Measurements from ENCODE around the gene SHE.
A peak's percentile ranks its signal among the peaks of the same experiment; 100 is the strongest.

Gene SHE

GRCh38 chr1:154476791-154477190 is 25.4 kb downstream of the SHE start:
- DNase-seq, result no peak

GRCh38 chr1:154474802-154475201 is 27.4 kb downstream of the SHE start:
- DNase-seq, result no peak

- no peak for DNase-seq
Measured at GRCh38 chr1:154471304-154471703, 30.9 kb downstream of the SHE start.

GRCh38 chr1:154469844-154470560 is 32.2 kb downstream of the SHE start:
- DNase-seq, result no peak

GRCh38 chr1:154468535-154469250 is 33.5 kb downstream of the SHE start:
- no peak for DNase-seq

- no peak for DNase-seq
Measured at GRCh38 chr1:154467434-154468102, 34.6 kb downstream of the SHE start.

GRCh38 chr1:154466921-154467417 is 35.2 kb downstream of the SHE start:
- no peak for DNase-seq

GRCh38 chr1:154466206-154466605 is 36.0 kb downstream of the SHE start:
- DNase-seq, result no peak

GRCh38 chr1:154465621-154466195 is 36.5 kb downstream of the SHE start:
- DNase-seq, result no peak

GRCh38 chr1:154463512-154463990 is 38.7 kb downstream of the SHE start:
- DNase-seq, result peak; percentile 27

GRCh38 chr1:154460695-154461260 is 41.4 kb downstream of the SHE start:
- DNase-seq, result no peak

GRCh38 chr1:154459080-154459479 is 43.1 kb downstream of the SHE start:
- DNase-seq, result no peak

- DNase-seq, result no peak
Measured at GRCh38 chr1:154456631-154457030, 45.6 kb downstream of the SHE start.

- DNase-seq, result no peak
Measured at GRCh38 chr1:154454386-154455120, 47.7 kb downstream of the SHE start.

- DNase-seq, result no peak
Measured at GRCh38 chr1:154453574-154454352, 48.4 kb downstream of the SHE start.

- DNase-seq, result no peak
Measured at GRCh38 chr1:154453161-154453560, 49.1 kb downstream of the SHE start.

- no peak for DNase-seq
Measured at GRCh38 chr1:154448331-154448811, 53.8 kb downstream of the SHE start.

GRCh38 chr1:154446789-154447188 is 55.4 kb downstream of the SHE start:
- no peak for DNase-seq

- DNase-seq, result no peak
Measured at GRCh38 chr1:154446292-154446691, 55.9 kb downstream of the SHE start.

- no peak for DNase-seq
Measured at GRCh38 chr1:154445040-154445472, 57.2 kb downstream of the SHE start.

All from activated T-cell treated with anti-CD3 and anti-CD28 coated beads for 4 hours (primary cell).